Measurements from ENCODE around the gene AGO4. TPM values are rescaled to one million over a fixed set of nuclear protein-coding genes. Genes with fewer than 3 reads are reported as not detected.

The AGO4 gene
- total RNA-seq, 1 experiment from 2014 or later, result 6.1 TPM

DNA sequence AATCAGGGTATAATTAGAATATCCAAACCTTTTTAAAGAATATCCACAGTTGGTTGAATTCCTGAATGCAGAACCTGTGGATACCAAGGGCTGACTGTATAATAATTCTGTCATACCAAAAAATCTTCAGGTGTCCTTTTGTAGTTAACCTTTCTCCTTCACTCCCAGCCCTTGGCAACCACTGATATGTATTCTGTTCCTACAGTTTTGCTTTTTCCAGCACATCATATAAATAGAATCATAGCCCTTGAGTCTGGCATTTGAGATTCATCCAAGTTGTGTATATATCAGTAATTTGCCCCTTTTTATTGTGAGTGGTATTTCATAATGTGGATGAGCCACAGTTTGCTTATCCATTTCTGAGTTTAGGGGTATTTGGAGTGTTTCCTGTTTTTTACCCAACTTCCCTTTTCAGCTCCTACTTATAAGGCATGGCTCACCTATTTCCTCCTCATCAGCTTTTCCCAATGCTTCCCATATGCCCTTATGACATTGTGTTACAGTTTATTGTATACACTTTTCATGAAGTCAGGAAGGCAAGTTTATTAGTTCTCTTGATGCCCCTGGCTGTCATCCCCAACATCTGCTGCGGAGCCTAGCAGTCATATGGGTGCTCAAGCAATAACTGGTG, 40.2 kb downstream of the AGO4 start:
- Histone ChIP-seq H3K4me1 (ENCODE audit: control insufficient read depth in 1 of 2, insufficient read depth in 2 of 2, low read length in 2 of 2) (no peaks in the 10 kb centered on the region), H3K27me3 (ENCODE audit: insufficient read depth, low read length) (no peaks in the 10 kb centered on the region), H3K9ac (ENCODE audit: low read length) (no peak overlapping the region), H3K79me2 (ENCODE audit: insufficient read depth, low read length) (no peaks in the 10 kb centered on the region), H3K9me3 (ENCODE audit: control insufficient read depth in 1 of 2, insufficient read depth in 1 of 2, low read depth in 1 of 2, low read length in 2 of 2) (no peaks in the 10 kb centered on the region), H3K36me3 (ENCODE audit: control insufficient read depth in 1 of 2, insufficient read depth in 2 of 2, low read length in 2 of 2) (no peaks in the 10 kb centered on the region), H2AFZ (ENCODE audit: low read depth, low read length, poor library complexity, severe bottlenecking) (no peak overlapping the region), H4K20me1 (ENCODE audit: insufficient read depth) (no peaks in the 10 kb centered on the region), H3K4me2 (ENCODE audit: low read length) (no peak overlapping the region), H3K9me2 (ENCODE audit: insufficient read depth) (no peaks in the 10 kb centered on the region), H3K4me3 (replicated peaks in 1 of 2; ENCODE audit: low read depth in 1 of 2, low read length in 2 of 2) (no peak overlapping the region), H3K27ac (ENCODE audit: low read depth, low read length) (no peak overlapping the region)
- DNase-seq (ENCODE audit: low read depth, low spot score) (no peak), ATAC-seq (no peak)
- CTCF ChIA-PET, result no interaction called here
- no TSS peak for BruUV-seq (replicated peaks)
- intact Hi-C loops (cut with micrococcal nuclease), result no loop called here
- POLR2A ChIA-PET, result no interaction called here
- TF ChIP-seq EGR1 (IDR thresholded peaks at IDR 0.05; ENCODE audit: low read depth) (no peak), POLR2A (IDR thresholded peaks at IDR 0.05; ENCODE audit: borderline replicate concordance, extremely low read depth, insufficient read depth, insufficient read length) (no peak), ZBTB33 (IDR thresholded peaks at IDR 0.05; ENCODE audit: extremely low read depth, insufficient replicate concordance, low read length) (no peak), EZH2phosphoT487 (IDR thresholded peaks at IDR 0.05; ENCODE audit: borderline replicate concordance) (no peak), ZFX (IDR thresholded peaks at IDR 0.05) (no peak), ELF1 (IDR thresholded peaks at IDR 0.05; ENCODE audit: borderline replicate concordance, low read depth) (no peak), SIN3A (IDR thresholded peaks at IDR 0.05; ENCODE audit: low read depth) (no peak), CBX3 (IDR thresholded peaks at IDR 0.05; ENCODE audit: low read depth) (no peak), YY1 (IDR thresholded peaks at IDR 0.05; ENCODE audit: extremely low read depth, insufficient replicate concordance, low read depth, low read length) (no peak), SP1 (IDR thresholded peaks at IDR 0.05; ENCODE audit: low read depth) (no peak), RAD21 (IDR thresholded peaks at IDR 0.05; ENCODE audit: low read depth) (no peak)
- TF ChIP-seq, protein P1, sequence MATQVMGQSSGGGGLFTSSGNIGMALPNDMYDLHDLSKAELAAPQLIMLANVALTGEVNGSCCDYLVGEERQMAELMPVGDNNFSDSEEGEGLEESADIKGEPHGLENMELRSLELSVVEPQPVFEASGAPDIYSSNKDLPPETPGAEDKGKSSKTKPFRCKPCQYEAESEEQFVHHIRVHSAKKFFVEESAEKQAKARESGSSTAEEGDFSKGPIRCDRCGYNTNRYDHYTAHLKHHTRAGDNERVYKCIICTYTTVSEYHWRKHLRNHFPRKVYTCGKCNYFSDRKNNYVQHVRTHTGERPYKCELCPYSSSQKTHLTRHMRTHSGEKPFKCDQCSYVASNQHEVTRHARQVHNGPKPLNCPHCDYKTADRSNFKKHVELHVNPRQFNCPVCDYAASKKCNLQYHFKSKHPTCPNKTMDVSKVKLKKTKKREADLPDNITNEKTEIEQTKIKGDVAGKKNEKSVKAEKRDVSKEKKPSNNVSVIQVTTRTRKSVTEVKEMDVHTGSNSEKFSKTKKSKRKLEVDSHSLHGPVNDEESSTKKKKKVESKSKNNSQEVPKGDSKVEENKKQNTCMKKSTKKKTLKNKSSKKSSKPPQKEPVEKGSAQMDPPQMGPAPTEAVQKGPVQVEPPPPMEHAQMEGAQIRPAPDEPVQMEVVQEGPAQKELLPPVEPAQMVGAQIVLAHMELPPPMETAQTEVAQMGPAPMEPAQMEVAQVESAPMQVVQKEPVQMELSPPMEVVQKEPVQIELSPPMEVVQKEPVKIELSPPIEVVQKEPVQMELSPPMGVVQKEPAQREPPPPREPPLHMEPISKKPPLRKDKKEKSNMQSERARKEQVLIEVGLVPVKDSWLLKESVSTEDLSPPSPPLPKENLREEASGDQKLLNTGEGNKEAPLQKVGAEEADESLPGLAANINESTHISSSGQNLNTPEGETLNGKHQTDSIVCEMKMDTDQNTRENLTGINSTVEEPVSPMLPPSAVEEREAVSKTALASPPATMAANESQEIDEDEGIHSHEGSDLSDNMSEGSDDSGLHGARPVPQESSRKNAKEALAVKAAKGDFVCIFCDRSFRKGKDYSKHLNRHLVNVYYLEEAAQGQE (IDR thresholded peaks at IDR 0.05; ENCODE audit: low read depth), result no peak
- TF ChIP-seq, protein P2, sequence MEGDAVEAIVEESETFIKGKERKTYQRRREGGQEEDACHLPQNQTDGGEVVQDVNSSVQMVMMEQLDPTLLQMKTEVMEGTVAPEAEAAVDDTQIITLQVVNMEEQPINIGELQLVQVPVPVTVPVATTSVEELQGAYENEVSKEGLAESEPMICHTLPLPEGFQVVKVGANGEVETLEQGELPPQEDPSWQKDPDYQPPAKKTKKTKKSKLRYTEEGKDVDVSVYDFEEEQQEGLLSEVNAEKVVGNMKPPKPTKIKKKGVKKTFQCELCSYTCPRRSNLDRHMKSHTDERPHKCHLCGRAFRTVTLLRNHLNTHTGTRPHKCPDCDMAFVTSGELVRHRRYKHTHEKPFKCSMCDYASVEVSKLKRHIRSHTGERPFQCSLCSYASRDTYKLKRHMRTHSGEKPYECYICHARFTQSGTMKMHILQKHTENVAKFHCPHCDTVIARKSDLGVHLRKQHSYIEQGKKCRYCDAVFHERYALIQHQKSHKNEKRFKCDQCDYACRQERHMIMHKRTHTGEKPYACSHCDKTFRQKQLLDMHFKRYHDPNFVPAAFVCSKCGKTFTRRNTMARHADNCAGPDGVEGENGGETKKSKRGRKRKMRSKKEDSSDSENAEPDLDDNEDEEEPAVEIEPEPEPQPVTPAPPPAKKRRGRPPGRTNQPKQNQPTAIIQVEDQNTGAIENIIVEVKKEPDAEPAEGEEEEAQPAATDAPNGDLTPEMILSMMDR (IDR thresholded peaks at IDR 0.05 in 2 of 3, conservative IDR thresholded peaks at IDR 0.05 in 1 of 3; ENCODE audit: borderline replicate concordance in 1 of 3, insufficient read depth in 1 of 3, low read depth in 2 of 3, low read length in 2 of 3), result no peak
- RAD21 ChIA-PET (ENCODE audit: low non-redundant PET in 1 of 2, low total read pairs in 2 of 2, uncharacterized antibody in 2 of 2, unreplicated experiment in 2 of 2), result no interaction called here
